Measurements from ENCODE around the gene PDZD4. TPM values are rescaled to one million over a fixed set of nuclear protein-coding genes. Genes with fewer than 3 reads are reported as not detected.

Gene PDZD4
- total RNA-seq, 5 donors from 2014 or later (not counting 1 experiment from before 2014, with no cell fraction given): 3.7 to 51.3 (median 9.0) TPM

- Mint-ChIP-seq H3K4me3 (no peak overlapping the region), H3K36me3 (no peaks in the 10 kb centered on the region), H3K9me3 (no peaks in the 10 kb centered on the region), H3K27me3 (peaks cover 20 to 46% of the 10 kb centered on the region in 2 donors), H3K27ac (peak overlapping the region in 1 of 2 donors; percentile 67), H3K4me1 (peaks cover 19 to 23% (median 20%) of the 10 kb centered on the region in 3 donors)
- Histone ChIP-seq H3K9me3 (no peaks in the 10 kb centered on the region), H3K4me1 (ENCODE audit: control insufficient read depth in 1 of 2, extremely low read depth in 1 of 2, insufficient read depth in 2 of 2, low read length in 2 of 2) (peaks cover 2 to 21% of the 10 kb centered on the region in 2 experiments), H3K36me3 (ENCODE audit: control insufficient read depth in 2 of 2, extremely low read depth in 1 of 2, insufficient read depth in 1 of 2, low read length in 1 of 2) (no peaks in the 10 kb centered on the region), H3K4me3 (ENCODE audit: control insufficient read depth in 1 of 2, extremely low read depth in 1 of 2, low read length in 1 of 2) (no peak overlapping the region), H3K27ac (ENCODE audit: low read length) (no peak overlapping the region), H3K27me3 (replicated peaks in 1 of 2; ENCODE audit: control insufficient read depth in 2 of 2, extremely low read depth in 1 of 2, insufficient read depth in 2 of 2, low read length in 1 of 2) (peaks cover 0 to 42% of the 10 kb centered on the region in 2 experiments)
- DNase-seq (no peak), ATAC-seq (replicated peaks in 1 of 4) (no peak)
- CTCF ChIA-PET: no interaction called here
- POLR2A ChIA-PET: no interaction called here
- no CpG with 5 or more reads among the region's 3 CpGs for WGBS (ENCODE audit: insufficient coverage)
These were observed 45.8 kb upstream of the PDZD4 start for GRCh38 chrX:153876112-153876491.

GRCh38 chrX:153875391-153876111 lies 45.2 kb upstream of the PDZD4 start:
- Histone ChIP-seq H3K9me3 (no peaks in the 10 kb centered on the region), H3K4me3 (ENCODE audit: control insufficient read depth in 1 of 2, extremely low read depth in 1 of 2, low read length in 1 of 2) (no peak overlapping the region), H3K4me1 (ENCODE audit: control insufficient read depth in 1 of 2, extremely low read depth in 1 of 2, insufficient read depth in 2 of 2, low read length in 2 of 2) (peaks cover 2 to 21% of the 10 kb centered on the region in 2 experiments), H3K36me3 (ENCODE audit: control insufficient read depth in 2 of 2, extremely low read depth in 1 of 2, insufficient read depth in 1 of 2, low read length in 1 of 2) (no peaks in the 10 kb centered on the region), H3K27me3 (replicated peaks in 1 of 2; ENCODE audit: control insufficient read depth in 2 of 2, extremely low read depth in 1 of 2, insufficient read depth in 2 of 2, low read length in 1 of 2) (peaks cover 0 to 43% of the 10 kb centered on the region in 2 experiments), H3K27ac (ENCODE audit: low read length) (no peak overlapping the region)
- Mint-ChIP-seq H3K27me3 (peaks cover 20 to 46% of the 10 kb centered on the region in 2 donors), H3K4me3 (peak overlapping the region in 1 of 3 donors; percentile 10), H3K27ac (no peak overlapping the region), H3K9me3 (no peaks in the 10 kb centered on the region), H3K4me1 (peaks cover 19 to 23% (median 20%) of the 10 kb centered on the region in 3 donors), H3K36me3 (no peaks in the 10 kb centered on the region)
- POLR2A ChIA-PET: no interaction called here
- DNase-seq: peak; percentile 19 to 79 (median 58)
- 3% methylated on average over 10 of the region's 42 CpGs for WGBS (ENCODE audit: insufficient coverage)
- ATAC-seq (replicated peaks in 1 of 4): peak; percentile 66 to 79 (median 74)
- CTCF ChIA-PET: no interaction called here

GRCh38 chrX:153874366-153875125 lies 44.2 kb upstream of the PDZD4 start:
- Mint-ChIP-seq H3K9me3 (no peaks in the 10 kb centered on the region), H3K4me1 (peaks cover 19 to 23% (median 20%) of the 10 kb centered on the region in 3 donors), H3K36me3 (no peaks in the 10 kb centered on the region), H3K27me3 (peaks cover 17 to 46% of the 10 kb centered on the region in 2 donors), H3K4me3 (no peak overlapping the region), H3K27ac (no peak overlapping the region)
- Histone ChIP-seq H3K27me3 (replicated peaks in 1 of 2; ENCODE audit: control insufficient read depth in 2 of 2, extremely low read depth in 1 of 2, insufficient read depth in 2 of 2, low read length in 1 of 2) (peaks cover 0 to 41% of the 10 kb centered on the region in 2 experiments), H3K36me3 (ENCODE audit: control insufficient read depth in 2 of 2, extremely low read depth in 1 of 2, insufficient read depth in 1 of 2, low read length in 1 of 2) (no peaks in the 10 kb centered on the region), H3K4me1 (ENCODE audit: control insufficient read depth in 1 of 2, extremely low read depth in 1 of 2, insufficient read depth in 2 of 2, low read length in 2 of 2) (peaks cover 2 to 20% of the 10 kb centered on the region in 2 experiments), H3K9me3 (no peaks in the 10 kb centered on the region), H3K27ac (ENCODE audit: low read length) (no peak overlapping the region), H3K4me3 (ENCODE audit: control insufficient read depth in 1 of 2, extremely low read depth in 1 of 2, low read length in 1 of 2) (no peak overlapping the region)
- WGBS (ENCODE audit: insufficient coverage): 81% methylated on average over 6 of the region's 13 CpGs
- ChIA-PET CTCF (no interaction called here), POLR2A (no interaction called here)
- ATAC-seq (replicated peaks in 1 of 4): no peak
- DNase-seq: no peak

GRCh38 chrX:153874085-153874365 lies 43.7 kb upstream of the PDZD4 start:
- no peak overlapping the region for H3K4me3 ChIP-seq (ENCODE audit: control insufficient read depth in 1 of 2, extremely low read depth in 1 of 2, low read length in 1 of 2)
- no peak overlapping the region for H3K27ac ChIP-seq (ENCODE audit: low read length)
- no peaks in the 10 kb centered on the region for H3K36me3 ChIP-seq (ENCODE audit: control insufficient read depth in 2 of 2, extremely low read depth in 1 of 2, insufficient read depth in 1 of 2, low read length in 1 of 2)
- ATAC-seq (replicated peaks in 1 of 4): no peak
- no peak overlapping the region for H3K4me3 Mint-ChIP-seq
- H3K9me3 ChIP-seq: no peaks in the 10 kb centered on the region
- ChIA-PET POLR2A (no interaction called here), CTCF (no interaction called here)
- DNase-seq: no peak
- peaks cover 2 to 15% of the 10 kb centered on the region in 2 experiments for H3K4me1 ChIP-seq (ENCODE audit: control insufficient read depth in 1 of 2, extremely low read depth in 1 of 2, insufficient read depth in 2 of 2, low read length in 2 of 2)
- H3K27me3 ChIP-seq (replicated peaks in 1 of 2; ENCODE audit: control insufficient read depth in 2 of 2, extremely low read depth in 1 of 2, insufficient read depth in 2 of 2, low read length in 1 of 2): peaks cover 0 to 38% of the 10 kb centered on the region in 2 experiments
- no peaks in the 10 kb centered on the region for H3K9me3 Mint-ChIP-seq
- H3K27me3 Mint-ChIP-seq: peaks cover 15 to 42% of the 10 kb centered on the region in 2 donors
- whole genome bisulfite sequencing (ENCODE audit: insufficient coverage): no CpG with 5 or more reads among the region's 3 CpGs
- H3K36me3 Mint-ChIP-seq: no peaks in the 10 kb centered on the region
- peaks cover 15 to 18% (median 15%) of the 10 kb centered on the region in 3 donors for H3K4me1 Mint-ChIP-seq
- H3K27ac Mint-ChIP-seq: no peak overlapping the region

- peaks cover 11 to 39% of the 10 kb centered on the region in 2 donors for H3K27me3 Mint-ChIP-seq
- peaks cover 11 to 15% (median 11%) of the 10 kb centered on the region in 3 donors for H3K4me1 Mint-ChIP-seq
- ChIA-PET POLR2A (no interaction called here), CTCF (no interaction called here)
- no peak overlapping the region for H3K4me3 Mint-ChIP-seq
- no peaks in the 10 kb centered on the region for H3K9me3 Mint-ChIP-seq
- ATAC-seq (replicated peaks in 1 of 4): no peak
- Histone ChIP-seq H3K27me3 (replicated peaks in 1 of 2; ENCODE audit: control insufficient read depth in 2 of 2, extremely low read depth in 1 of 2, insufficient read depth in 2 of 2, low read length in 1 of 2) (peaks cover 0 to 33% of the 10 kb centered on the region in 2 experiments), H3K4me3 (ENCODE audit: control insufficient read depth in 1 of 2, extremely low read depth in 1 of 2, low read length in 1 of 2) (no peak overlapping the region), H3K9me3 (no peaks in the 10 kb centered on the region), H3K27ac (ENCODE audit: low read length) (no peak overlapping the region), H3K4me1 (ENCODE audit: control insufficient read depth in 1 of 2, extremely low read depth in 1 of 2, insufficient read depth in 2 of 2, low read length in 2 of 2) (peaks cover 2 to 10% of the 10 kb centered on the region in 2 experiments), H3K36me3 (ENCODE audit: control insufficient read depth in 2 of 2, extremely low read depth in 1 of 2, insufficient read depth in 1 of 2, low read length in 1 of 2) (no peaks in the 10 kb centered on the region)
- DNase-seq: no peak
- WGBS (ENCODE audit: insufficient coverage): 10% methylated on average over 2 of the region's 7 CpGs
- no peak overlapping the region for H3K27ac Mint-ChIP-seq
- H3K36me3 Mint-ChIP-seq: no peaks in the 10 kb centered on the region
These were observed 43.1 kb upstream of the PDZD4 start for GRCh38 chrX:153873282-153874084.
